NCI-H526 (cell line): ENCODE data around the gene PPDPF.
"Not testable (repeated sequence)": the region's sequence is repeated elsewhere in the genome, so short reads cannot be mapped to it uniquely, and the experiment has no call there.

Source experiments
- DNase-seq, 2 experiments: peaks; one replicate each; lab custom pipeline; 2025; lab: John Stamatoyannopoulos, UW

Gene PPDPF

DNA sequence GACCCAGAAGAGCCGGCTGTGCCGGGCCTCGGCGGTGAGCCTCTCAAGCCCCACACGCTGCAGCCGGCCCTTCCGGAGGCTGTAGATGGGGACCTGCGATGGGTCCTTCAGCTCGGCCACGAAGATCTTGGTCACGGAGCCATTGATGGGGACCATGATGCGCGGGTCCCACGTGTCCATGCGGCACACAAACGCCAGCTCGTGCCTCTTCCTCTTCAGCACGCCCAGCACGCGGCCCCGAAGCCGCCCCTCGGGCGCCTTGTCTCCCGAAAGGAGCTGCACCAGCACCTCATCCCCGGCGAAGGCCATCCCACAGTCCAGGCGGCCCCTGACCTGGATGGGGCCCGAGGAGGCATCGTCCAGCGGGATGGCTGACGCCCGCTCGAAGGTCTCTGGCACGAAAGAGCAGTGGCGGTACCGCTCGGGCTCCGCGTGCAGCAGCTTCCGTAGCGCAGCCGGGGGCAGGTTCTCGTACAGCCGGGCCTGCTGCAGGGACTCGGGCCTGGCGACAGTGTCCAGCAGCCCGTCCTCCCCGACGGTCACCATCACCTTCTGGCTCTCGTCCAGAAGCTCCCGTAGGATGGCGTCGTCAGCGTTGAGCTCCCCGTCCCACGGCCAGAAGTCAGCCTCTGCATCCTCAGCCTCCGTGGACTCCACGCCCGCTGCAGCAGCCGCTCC is 44.6 kb downstream of the PPDPF start:
- DNase-seq, result no peak

GRCh38 chr20:63565699-63566335 is 45.3 kb downstream of the PPDPF start:
- peak in 1 of 2 experiments; percentile 59 for DNase-seq

DNA sequence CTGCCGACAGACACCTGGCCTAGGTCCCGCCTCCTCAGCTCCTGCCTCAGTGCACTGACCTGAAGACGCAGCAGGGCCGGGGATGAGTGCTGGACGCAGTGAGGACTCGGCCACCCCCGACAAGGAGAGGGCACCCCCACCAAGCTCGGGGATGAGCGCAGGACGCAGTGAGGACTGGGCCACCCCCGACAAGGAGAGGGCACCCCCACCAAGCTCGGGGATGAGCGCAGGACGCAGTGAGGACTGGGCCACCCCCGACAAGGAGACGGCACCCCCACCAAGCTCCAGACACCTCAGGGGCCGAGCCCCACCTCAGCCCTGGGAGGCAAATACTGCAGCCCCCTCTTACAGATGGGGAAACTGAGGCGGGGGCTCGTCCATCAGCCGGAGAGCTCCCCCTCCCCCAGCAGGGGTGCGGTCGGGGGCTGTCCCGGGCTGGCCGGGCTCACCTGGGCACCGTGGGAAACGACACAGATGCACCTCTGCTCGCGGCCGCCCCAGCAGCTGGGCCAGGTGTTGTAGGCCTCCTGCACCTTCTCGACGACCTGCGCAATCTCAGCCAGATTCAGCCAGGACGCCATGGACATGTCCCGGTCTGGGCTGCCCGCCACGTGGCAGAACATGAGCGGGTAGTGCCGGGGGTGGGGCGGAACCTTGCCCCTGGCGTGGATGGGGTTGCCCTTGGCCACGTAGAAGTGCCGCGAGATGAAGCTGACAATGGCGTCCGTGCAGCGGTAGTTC is 46.0 kb downstream of the PPDPF start:
- no peak for DNase-seq

DNA sequence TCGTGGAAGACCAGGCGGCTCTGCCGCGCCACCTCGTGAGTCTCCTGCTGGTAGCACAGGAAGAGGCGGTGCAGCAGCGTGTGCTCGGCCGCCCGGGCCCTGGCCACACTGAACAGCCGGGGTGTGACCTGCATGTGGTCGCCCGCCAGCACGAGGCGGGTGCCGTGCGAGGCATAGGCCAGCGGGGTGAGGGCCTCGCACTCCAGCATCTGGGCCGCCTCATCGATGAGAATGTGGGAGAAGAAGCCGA is 46.5 kb downstream of the PPDPF start:
- peak in 1 of 2 experiments; percentile 78 for DNase-seq

- no peak for DNase-seq
Measured at GRCh38 chr20:63567386-63568169, 47.0 kb downstream of the PPDPF start.

DNA sequence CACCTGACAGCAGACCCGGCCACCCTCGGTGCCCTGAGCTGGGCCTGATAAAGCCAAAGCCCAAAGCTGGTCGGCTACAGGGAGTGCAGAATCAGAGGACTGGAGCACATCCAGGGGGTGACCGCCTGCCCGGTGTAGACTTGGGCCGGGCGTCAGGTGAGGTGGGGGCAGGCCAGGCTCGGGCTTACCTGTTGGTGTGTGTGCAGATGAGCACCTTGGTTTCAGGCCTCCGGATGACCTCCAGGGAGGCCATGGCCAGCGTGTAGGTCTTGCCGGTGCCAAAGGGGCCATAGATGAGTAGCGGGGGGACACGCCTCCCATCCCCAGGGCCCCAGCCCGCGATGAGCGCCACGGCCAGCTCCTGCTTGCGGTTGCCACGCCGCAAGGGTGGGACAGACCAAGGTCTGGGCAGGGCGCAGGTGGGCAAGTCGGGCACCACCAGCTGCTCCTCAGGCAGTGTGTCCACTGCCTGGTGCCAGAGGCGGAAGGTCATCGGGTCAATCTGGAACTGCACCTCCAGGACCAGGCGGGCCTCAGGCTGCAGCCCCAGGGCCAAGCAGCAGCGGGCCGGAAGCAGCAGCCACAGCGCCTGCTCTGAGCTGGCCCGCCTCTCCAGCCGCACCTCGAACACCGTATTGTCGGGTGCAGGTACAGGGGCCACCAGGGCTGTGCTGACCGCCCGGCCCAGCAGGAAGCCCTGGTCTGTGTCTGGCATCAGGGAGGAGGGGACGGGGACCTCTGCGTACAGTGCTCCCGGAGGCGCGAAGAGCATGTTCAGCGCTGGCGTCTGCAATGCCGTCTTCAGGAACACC is 47.8 kb downstream of the PPDPF start:
- no peak for DNase-seq

DNA sequence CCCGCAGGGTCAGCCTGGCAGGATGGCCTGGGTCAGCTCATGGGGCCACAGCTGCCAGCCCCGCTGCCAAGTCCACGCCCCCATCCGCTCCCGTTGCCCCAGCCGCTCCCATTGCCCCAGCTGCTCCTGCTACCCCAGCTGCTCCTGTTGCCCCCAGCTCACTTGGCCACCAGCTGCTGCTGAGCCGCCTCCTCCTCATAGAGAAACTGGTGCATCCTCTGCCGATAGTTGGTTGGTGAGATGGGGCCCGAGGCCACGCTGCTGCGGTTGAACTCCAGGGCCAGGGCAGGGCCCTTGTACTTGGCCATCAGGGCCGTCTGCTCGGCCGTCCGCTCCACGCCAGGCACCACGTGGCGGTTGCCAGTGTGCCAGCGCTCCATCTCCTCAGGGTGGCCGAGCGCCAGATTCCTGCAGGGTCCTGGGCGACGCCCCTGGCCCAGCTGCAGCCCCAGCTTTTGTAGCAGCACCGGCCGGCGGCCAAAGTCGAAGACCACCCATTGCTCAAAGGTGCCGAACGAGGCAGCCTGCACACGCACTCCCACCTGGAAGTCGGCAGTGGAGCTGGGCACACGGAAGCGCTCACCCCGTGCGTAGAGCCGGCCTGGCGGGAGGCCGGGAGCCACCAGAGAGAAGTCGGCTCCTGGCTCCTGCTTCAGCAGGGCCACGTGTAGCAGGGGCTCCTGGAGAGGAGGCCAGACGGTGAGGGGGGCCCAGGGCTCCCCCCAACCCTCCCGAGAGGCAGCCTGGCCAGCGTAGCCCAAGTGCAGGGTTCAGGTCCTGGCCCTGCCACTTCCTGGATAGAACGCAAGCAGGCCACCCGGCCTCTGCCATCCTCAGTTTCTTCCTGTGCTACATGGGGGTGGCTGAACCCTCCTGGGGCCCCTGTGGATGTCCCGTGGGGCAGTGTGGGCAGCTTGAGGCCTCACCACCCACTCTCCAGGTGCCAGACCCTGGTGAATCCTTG is 48.7 kb downstream of the PPDPF start:
- peak in 1 of 2 experiments; percentile 32 for DNase-seq

GRCh38 chr20:63570281-63571086 is 49.9 kb downstream of the PPDPF start:
- no peak for DNase-seq

DNA sequence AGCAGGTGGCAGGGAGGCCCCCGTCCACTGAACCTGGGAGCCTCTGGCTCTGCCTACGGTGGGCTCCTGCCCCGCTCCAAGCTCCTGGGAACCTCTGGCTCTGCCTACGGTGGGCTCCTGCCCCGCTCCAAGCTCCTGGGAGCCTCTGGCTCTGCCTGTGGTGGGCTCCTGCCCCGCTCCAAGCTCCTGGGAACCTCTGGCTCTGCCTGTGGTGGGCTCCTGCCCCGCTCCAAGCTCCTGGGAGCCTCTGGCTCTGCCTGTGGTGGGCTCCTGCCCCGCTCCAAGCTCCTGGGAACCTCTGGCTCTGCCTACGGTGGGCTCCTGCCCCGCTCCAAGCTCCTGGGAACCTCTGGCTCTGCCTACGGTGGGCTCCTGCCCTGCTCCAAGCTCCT is 50.5 kb downstream of the PPDPF start:
- DNase-seq, result not testable (repeated sequence)
